Activated T-helper 1 cell treated with anti-CD3 and anti-CD28 coated beads, Interleukin-12 subunit alpha, Interleukin-12 subunit beta, Interleukin-2, Interleukin-4 antibody, amounts not matched to agents 30 ng/mL and 10 ng/mL and 1 ng/mL, durations not matched to agents 14 hours and 24 hours and 36 hours (primary cell): ENCODE results near the gene MAN1C1. TPM values are rescaled to one million over a fixed set of nuclear protein-coding genes. Genes with fewer than 3 reads are reported as not detected.

Experiments
- DNase-seq: peaks from one replicate; pipeline ENCODE4 v3.0.0; 2021; ENCODE audit warnings: low spot score
- H3K27ac Mint-ChIP-seq: one replicate; pipeline ENCODE4 v1.8.0; 2021; ENCODE audit warnings: mild to moderate bottlenecking, mixed read lengths
- H3K27me3 Mint-ChIP-seq: one replicate; pipeline ENCODE4 v1.8.0; 2022; ENCODE audit warnings: mild to moderate bottlenecking, moderate library complexity, mixed read lengths; ENCODE audit not compliant: insufficient read depth
- H3K36me3 Mint-ChIP-seq: one replicate; pipeline ENCODE4 v1.8.0; 2021; ENCODE audit warnings: low read depth, mixed read lengths
- H3K4me1 Mint-ChIP-seq: one replicate; pipeline ENCODE4 v1.8.0; 2021; ENCODE audit warnings: low read depth, mixed read lengths
- H3K4me3 Mint-ChIP-seq: one replicate; pipeline ENCODE4 v1.8.0; 2021; ENCODE audit warnings: mild to moderate bottlenecking, moderate library complexity, mixed read lengths
- H3K9me3 Mint-ChIP-seq: one replicate; pipeline ENCODE4 v1.8.0; 2021; ENCODE audit warnings: mixed read lengths
- intact Hi-C: fragments of 100-400 bp; cut with micrococcal nuclease; formaldehyde crosslinking; loops from one replicate; pipeline ENCODE4 v1.15.1; 2024
- total RNA-seq: library from RNA; stranded (reverse); gene quantifications from 2 replicates; pipeline ENCODE4 v1.2.3, GENCODE V29; 2022

Gene MAN1C1
- total RNA-seq, 1 donor from 2014 or later = 0.83 TPM

GRCh38 chr1:25664357-25665199 lies 48.0 kb downstream of the MAN1C1 start:
- peaks cover 5% of the 10 kb centered on the region for H3K4me1 Mint-ChIP-seq
- no peak for DNase-seq
- intact Hi-C loops = no loop called here
- H3K9me3 Mint-ChIP-seq = no peaks in the 10 kb centered on the region
- no peak overlapping the region for H3K4me3 Mint-ChIP-seq
- peaks cover 70% of the 10 kb centered on the region for H3K27me3 Mint-ChIP-seq
- no peak overlapping the region for H3K27ac Mint-ChIP-seq
- H3K36me3 Mint-ChIP-seq = peaks cover 4% of the 10 kb centered on the region

DNA sequence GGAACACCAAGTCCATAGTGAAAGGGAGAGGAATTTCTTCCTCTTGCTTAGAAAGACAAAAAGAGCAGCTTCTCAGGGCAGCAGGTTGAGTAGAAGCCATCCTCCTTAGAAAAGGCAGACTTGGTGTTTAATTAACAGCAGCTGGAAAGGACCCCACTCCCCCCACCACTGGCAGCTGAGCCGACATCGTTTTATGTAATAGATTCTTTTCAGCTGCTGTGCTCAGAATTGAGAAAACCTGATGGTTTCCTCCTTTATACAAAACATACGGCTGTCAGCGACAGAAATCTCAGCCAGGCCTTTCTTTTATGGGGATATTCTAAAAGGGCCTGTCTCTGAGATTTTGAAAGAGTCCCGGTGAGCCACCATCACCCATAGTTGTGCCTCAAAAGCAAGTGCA lies 49.9 kb downstream of the MAN1C1 start:
- intact Hi-C loops = no loop called here
- Mint-ChIP-seq H3K9me3 (no peaks in the 10 kb centered on the region), H3K36me3 (peaks cover 6% of the 10 kb centered on the region), H3K27me3 (peaks cover 79% of the 10 kb centered on the region), H3K4me3 (no peak overlapping the region), H3K27ac (no peak overlapping the region), H3K4me1 (peaks cover 5% of the 10 kb centered on the region)
- no peak for DNase-seq

DNA sequence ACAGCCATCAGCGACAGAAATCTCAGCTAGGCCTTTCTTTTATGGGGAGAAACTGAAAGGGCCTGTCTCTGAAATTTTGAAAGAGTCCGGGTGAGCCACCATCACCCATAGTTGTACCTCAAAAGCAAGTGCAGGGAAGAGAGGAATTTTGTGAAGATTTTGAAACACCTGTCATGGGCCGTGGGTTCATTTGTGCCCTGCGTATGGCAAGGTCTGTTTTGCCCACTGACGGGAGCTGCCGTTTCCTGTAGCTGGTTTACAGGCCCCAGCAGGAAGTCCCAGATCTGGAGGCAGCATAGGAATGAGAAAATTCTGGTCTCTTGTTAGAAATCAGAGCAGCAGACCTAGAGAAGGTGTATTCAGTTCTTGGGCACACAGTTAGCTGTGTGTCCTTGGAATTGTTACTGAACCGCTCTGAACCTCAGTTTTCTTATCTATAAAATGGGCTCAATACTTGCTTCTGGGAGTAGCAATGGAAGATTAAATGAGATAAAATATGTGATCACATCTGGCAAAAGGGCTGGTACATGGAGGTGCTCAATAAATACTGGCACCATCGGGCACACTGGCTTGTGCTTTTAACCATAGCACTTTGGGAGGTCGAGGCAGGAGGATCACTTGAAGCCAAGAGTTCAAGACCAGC lies 52.5 kb downstream of the MAN1C1 start:
- H3K36me3 Mint-ChIP-seq = peaks cover 11% of the 10 kb centered on the region
- peaks cover 22% of the 10 kb centered on the region for H3K4me1 Mint-ChIP-seq
- DNase-seq = no peak
- no peak overlapping the region for H3K27ac Mint-ChIP-seq
- peaks cover 87% of the 10 kb centered on the region for H3K27me3 Mint-ChIP-seq
- intact Hi-C loops = no loop called here
- peaks cover 7% of the 10 kb centered on the region for H3K9me3 Mint-ChIP-seq
- no peak overlapping the region for H3K4me3 Mint-ChIP-seq

DNA sequence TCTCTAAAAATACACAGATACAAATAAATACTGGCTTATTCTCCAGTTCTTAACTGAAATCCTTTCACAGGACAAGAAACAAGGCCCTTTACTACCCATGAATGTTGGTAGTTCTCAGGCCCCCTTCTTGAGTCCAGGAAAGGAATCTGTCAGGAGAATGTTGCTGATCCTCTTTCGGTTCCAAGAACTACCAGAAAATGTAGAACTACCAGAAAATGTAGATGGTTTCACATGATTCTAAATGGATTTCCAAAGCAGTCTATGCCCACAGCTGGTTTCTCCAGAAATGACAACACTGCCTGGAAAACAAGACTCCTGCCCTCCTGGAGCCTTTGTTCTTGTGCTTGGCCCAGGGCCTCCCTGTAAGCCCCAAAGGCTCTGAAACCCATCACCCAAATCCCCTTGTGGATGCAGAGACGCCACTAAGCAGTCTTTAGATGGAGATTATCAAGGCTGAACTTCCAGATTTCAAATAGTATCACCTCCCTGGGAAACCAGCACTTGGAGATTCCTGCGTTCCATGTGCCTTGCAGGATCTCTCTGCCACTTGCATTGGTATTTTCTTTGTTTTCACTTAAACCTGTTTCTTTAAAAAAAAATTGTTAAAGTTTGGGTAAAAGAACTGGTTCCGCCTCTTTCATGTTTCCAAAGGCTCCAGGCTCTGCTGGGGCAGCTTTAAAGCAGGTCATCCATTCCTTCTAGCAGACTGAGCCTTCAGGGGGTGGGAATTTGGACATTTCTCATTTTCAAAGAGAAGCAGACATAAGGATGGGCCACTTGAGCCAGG lies 53.4 kb downstream of the MAN1C1 start:
- Mint-ChIP-seq H3K4me3 (no peak overlapping the region), H3K27me3 (peaks cover 87% of the 10 kb centered on the region), H3K4me1 (peaks cover 31% of the 10 kb centered on the region), H3K36me3 (peaks cover 11% of the 10 kb centered on the region), H3K9me3 (peaks cover 7% of the 10 kb centered on the region), H3K27ac (no peak overlapping the region)
- DNase-seq = no peak
- intact Hi-C loops = no loop called here

- H3K4me3 Mint-ChIP-seq = no peak overlapping the region
- peaks cover 76% of the 10 kb centered on the region for H3K27me3 Mint-ChIP-seq
- H3K27ac Mint-ChIP-seq = no peak overlapping the region
- peaks cover 11% of the 10 kb centered on the region for H3K36me3 Mint-ChIP-seq
- DNase-seq = no peak
- H3K9me3 Mint-ChIP-seq = peaks cover 7% of the 10 kb centered on the region
- intact Hi-C loops = no loop called here
- H3K4me1 Mint-ChIP-seq = peaks cover 51% of the 10 kb centered on the region
Measured at GRCh38 chr1:25671929-25672328, 55.3 kb downstream of the MAN1C1 start.

GRCh38 chr1:25672763-25673409 lies 56.3 kb downstream of the MAN1C1 start:
- DNase-seq = no peak
- no peak overlapping the region for H3K4me3 Mint-ChIP-seq
- no peak overlapping the region for H3K27ac Mint-ChIP-seq
- peaks cover 59% of the 10 kb centered on the region for H3K4me1 Mint-ChIP-seq
- intact Hi-C loops = no loop called here
- H3K9me3 Mint-ChIP-seq = peaks cover 7% of the 10 kb centered on the region
- peaks cover 9% of the 10 kb centered on the region for H3K36me3 Mint-ChIP-seq
- H3K27me3 Mint-ChIP-seq = peaks cover 78% of the 10 kb centered on the region

DNA sequence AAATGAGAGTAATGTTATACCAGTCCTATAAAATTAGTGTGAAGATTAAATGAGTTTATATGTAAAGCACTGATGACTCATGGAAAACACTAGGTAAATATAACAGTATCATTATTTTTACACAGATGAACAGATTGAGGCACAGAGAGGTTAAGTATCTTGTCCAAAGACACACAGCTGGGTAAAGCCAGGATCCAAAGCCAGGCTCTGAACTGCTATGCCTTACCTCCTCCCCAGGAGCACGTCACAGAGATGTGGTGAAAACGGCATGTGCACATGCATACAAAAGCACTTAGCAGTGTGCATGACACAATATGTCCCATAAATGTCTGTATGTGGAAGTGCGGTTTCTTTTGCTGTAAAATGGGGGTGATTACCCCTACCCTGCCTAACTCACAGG lies 56.9 kb downstream of the MAN1C1 start:
- peaks cover 59% of the 10 kb centered on the region for H3K4me1 Mint-ChIP-seq
- intact Hi-C loops = no loop called here
- H3K4me3 Mint-ChIP-seq = no peak overlapping the region
- H3K27ac Mint-ChIP-seq = no peak overlapping the region
- H3K9me3 Mint-ChIP-seq = peaks cover 7% of the 10 kb centered on the region
- H3K27me3 Mint-ChIP-seq = peaks cover 79% of the 10 kb centered on the region
- H3K36me3 Mint-ChIP-seq = peaks cover 7% of the 10 kb centered on the region
- DNase-seq = no peak

GRCh38 chr1:25673962-25674806 lies 57.6 kb downstream of the MAN1C1 start:
- Mint-ChIP-seq H3K9me3 (peaks cover 7% of the 10 kb centered on the region), H3K36me3 (peaks cover 7% of the 10 kb centered on the region), H3K27ac (no peak overlapping the region), H3K4me1 (peaks cover 56% of the 10 kb centered on the region), H3K27me3 (peaks cover 79% of the 10 kb centered on the region), H3K4me3 (peak overlapping the region; percentile 12)
- DNase-seq = no peak
- intact Hi-C loops = no loop called here

DNA sequence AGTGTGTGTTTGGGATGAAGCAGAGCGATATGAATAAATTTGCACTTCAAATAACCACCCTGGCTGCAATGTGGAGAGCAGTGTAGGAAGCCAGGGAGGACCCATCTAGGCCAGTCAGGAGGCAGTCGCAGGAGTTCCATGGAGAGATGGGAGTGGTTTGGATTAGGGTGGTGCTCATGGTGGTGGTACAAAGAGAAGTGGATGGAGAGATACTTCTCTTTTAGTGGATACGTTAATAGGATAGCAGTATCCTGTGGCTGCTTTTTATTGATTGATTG lies 58.2 kb downstream of the MAN1C1 start:
- intact Hi-C loops = loop anchor here (5.0 kb wide), 2 partner anchors 123 to 747 kb away; no protein-coding TSS in a partner anchor
- peaks cover 54% of the 10 kb centered on the region for H3K4me1 Mint-ChIP-seq
- H3K27ac Mint-ChIP-seq = no peak overlapping the region
- no peak for DNase-seq
- H3K4me3 Mint-ChIP-seq = peak overlapping the region; percentile 13
- H3K27me3 Mint-ChIP-seq = peaks cover 81% of the 10 kb centered on the region
- H3K36me3 Mint-ChIP-seq = peaks cover 7% of the 10 kb centered on the region
- H3K9me3 Mint-ChIP-seq = peaks cover 7% of the 10 kb centered on the region

DNA sequence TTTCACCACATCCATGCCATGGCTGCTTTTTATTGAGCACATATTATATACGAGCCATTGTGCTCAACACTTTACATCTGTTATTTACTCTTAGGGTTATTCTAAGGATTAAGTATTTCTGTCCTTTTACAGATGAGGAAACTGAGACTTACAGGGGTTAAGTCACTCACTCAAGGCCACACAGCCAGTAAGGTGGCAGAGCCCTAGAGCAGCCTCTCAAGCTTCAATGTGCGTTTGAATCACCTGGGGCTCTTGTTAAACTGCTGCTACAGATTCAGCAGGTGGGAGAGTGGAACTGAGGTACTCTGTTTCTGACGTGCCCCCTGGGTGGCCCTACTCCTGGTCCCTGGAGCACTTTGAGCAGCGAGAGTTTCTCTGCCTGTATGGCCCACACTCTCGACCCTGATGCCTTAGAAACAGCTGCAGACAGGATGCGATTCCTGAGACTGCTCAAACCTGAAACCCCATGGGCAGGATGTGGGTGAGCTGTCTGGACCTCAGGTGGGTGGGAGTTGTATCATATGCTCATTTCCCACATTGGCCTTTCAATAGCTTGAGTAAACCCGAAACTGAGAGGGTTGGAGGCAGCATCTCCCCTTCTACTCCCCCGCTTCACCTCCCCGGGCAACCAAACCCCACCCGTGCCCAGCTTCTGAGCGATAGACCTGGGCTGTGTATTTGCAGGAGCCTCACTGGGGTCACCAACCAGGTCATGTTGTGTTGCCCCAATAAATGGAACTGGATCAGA lies 59.3 kb downstream of the MAN1C1 start:
- Mint-ChIP-seq H3K4me1 (peaks cover 54% of the 10 kb centered on the region), H3K27ac (peak overlapping the region; percentile 85), H3K4me3 (peak overlapping the region; percentile 47), H3K9me3 (peaks cover 7% of the 10 kb centered on the region), H3K36me3 (peaks cover 5% of the 10 kb centered on the region), H3K27me3 (peaks cover 81% of the 10 kb centered on the region)
- intact Hi-C loops = loop anchor here (1.0 to 5.0 kb wide), 8 partner anchors 17 to 749 kb away; no protein-coding TSS in a partner anchor
- peak; percentile 83 for DNase-seq

- Mint-ChIP-seq H3K27me3 (peaks cover 81% of the 10 kb centered on the region), H3K9me3 (peaks cover 7% of the 10 kb centered on the region), H3K4me1 (peaks cover 54% of the 10 kb centered on the region), H3K27ac (peak overlapping the region; percentile 85), H3K36me3 (peaks cover 5% of the 10 kb centered on the region), H3K4me3 (peak overlapping the region; percentile 47)
- no peak for DNase-seq
- intact Hi-C loops = loop anchor here (1.0 to 5.0 kb wide), 8 partner anchors 16 to 749 kb away; no protein-coding TSS in a partner anchor
Measured at GRCh38 chr1:25676488-25676887, 59.9 kb downstream of the MAN1C1 start.
